Measurements from ENCODE around the gene ZNF644.
"Not testable (repeated sequence)": the region's sequence is repeated elsewhere in the genome, so short reads cannot be mapped to it uniquely, and the experiment has no call there.

The ZNF644 gene

DNA sequence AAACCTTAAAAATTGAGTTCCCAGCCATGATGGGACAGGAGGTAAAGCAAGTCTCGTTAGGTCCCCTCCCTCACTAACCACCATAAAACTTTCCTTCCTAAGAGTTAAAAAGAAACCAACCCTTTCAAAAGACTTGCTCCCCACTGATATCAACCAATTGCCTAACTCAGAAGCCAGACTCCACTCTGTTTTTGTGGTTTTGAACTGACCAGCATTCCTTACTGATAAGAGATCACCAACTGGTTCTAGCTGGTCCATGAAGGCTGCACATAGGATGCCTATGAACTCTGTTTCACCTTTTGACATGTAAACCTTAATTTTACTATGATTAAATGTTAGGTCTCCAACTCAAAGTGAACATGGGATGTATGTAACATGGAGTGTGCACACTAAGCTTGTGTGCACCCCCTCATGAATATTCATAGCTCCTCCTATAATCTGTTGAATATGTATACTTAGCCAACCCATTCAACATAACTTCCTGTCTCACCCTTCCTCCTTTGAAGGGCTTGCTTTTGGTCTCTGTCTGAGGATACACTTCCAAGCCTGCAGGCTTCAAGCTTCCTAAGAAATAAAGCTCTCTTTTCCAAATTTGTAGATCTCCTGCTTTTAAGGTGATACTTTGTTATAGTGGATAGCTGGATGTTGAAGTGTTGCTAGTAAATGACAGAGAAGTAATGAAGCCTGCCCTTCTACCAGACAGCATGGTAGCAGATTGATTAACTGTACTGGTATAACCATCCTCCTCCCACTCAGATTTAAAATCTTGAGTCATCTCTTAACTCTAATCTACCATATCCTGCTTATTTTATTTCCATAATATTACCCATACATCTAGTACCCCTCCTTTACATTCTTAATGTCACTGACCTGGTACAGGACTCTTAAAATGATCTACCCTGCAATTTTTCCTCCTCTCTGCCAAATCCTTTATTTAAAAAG is 95.6 kb downstream of the ZNF644 start:
- DNase-seq (no peak), ATAC-seq (peak; percentile 69)

DNA sequence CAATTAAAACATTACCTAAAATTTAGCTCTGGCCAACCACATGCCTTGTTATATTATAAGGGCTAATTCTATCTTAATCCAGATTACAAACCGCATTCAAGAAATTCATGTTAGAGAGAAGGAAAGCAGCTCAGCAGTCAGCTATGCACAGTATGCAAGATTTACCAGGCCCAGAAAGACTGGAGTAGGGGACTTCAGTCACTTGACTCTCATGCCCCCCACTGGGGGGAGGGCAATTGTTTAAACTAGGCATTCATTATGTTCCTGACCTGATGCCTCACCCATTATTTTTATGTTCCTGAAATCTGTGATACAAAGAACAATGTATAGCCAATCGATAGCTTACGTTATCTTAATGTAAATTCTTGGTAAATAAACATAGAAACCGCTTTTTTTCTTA is 96.9 kb downstream of the ZNF644 start:
- DNase-seq, result no peak
- ATAC-seq, result no peak

DNA sequence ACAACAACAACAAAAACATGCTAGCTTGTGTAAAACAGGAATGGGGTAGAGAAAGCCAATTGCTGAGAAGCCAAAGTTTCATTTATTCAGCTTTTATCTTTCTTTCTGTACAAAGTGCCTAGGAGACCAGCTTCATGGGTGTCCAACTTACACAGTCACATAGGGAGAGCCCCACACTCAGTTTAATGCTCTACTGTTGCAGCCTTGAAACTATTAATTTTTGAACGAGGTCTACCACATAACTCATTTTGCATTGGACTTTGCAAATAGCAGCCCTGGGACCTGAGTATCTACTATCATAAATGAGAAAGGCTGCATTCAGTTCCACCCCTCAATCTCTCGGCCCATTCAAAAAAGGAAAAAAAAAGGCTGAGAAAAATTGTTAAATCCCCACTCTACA is 98.8 kb downstream of the ZNF644 start:
- no peak for DNase-seq
- no peak for ATAC-seq

DNA sequence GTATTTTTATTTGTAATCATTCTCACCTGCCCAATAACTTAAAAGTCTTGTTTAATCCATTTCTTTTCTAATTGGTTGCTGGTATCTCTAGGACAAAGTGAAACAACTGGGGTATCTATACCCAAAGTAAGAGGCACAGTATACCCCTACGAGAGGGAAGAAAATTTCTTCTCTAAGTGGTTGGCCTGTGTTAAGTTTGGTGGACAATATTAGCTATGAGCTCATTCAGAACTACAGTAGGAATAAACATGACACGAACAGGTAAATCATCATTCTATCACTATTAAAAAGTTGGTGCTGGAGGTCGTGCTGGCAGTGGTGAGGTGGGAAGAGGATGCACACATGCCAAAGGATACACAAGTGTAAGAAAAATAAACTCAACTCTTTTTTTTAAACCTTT is 99.6 kb downstream of the ZNF644 start:
- DNase-seq, result no peak
- ATAC-seq, result no peak

- peak; percentile 91 for ATAC-seq
These were observed 101.9 kb downstream of the ZNF644 start for GRCh38 chr1:90919900-90920299.

GRCh38 chr1:90919190-90919719 is 102.6 kb downstream of the ZNF644 start:
- DNase-seq (no peak), ATAC-seq (no peak)

More at GRCh38 chr1:90919900-90920299, 101.9 kb downstream of the ZNF644 start:
- DNase-seq, result no peak

DNA sequence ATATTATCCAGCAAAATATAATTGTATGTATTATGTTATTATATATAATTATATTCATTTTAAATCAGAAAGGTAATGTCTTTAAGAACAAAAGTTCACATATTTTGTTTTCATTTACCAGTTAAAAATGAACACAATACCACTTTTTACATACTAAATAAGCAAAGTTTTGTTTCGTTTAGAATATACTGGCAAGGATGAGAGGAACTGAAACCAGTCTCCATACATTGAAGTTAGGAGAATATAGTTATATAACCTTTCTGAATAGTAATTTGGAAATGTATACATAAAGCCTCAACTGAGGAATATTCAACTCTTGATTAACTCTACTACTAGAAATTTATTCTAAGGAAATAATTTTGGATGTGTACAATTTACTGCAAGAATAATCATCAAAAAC is 110.5 kb downstream of the ZNF644 start:
- ATAC-seq, result no peak
- no peak for DNase-seq

- no peak for ATAC-seq
- DNase-seq, result no peak
These were observed 119.2 kb downstream of the ZNF644 start for GRCh38 chr1:90902672-90903071.

DNA sequence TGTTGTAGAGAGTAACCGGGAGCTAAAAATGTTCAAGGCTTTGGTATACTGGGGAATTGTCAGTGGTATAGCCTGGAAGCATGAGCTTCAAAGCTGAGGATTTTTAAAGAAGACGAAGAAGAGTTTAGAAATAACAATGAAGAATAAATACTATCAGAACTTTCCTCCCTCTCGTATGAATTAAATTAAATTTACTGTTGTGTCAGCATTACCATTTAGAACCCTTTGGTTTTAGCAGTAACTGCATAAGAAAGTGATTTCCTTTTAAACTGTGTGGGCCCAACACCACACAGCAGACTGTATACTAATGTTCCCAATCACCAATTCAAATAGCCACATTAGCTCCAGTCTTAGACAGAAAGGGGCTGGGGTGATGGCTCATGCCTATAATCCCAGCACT is 122.6 kb downstream of the ZNF644 start:
- no peak for DNase-seq
- ATAC-seq, result no peak

DNA sequence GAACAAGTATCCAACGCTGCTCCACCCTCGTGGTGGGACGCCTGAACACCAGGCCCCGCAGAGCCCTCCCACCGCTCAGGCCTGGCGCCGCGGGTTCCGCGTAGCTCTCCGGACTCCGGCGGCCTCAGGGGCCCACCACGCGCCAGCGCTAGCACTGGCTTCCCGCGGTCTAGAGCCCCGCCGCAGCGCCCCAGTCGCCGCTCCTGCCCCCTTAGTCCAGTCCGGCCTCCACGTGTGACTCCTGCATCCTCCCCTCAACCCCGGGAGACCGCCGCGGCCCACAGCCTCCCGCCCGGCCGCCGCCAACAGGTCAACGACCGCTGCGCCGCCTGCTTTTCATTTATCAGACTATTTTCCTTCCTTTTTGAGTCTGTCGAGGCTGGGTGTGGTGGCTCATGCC is 128.2 kb downstream of the ZNF644 start:
- ATAC-seq, DNase-seq: not testable (repeated sequence)

DNA sequence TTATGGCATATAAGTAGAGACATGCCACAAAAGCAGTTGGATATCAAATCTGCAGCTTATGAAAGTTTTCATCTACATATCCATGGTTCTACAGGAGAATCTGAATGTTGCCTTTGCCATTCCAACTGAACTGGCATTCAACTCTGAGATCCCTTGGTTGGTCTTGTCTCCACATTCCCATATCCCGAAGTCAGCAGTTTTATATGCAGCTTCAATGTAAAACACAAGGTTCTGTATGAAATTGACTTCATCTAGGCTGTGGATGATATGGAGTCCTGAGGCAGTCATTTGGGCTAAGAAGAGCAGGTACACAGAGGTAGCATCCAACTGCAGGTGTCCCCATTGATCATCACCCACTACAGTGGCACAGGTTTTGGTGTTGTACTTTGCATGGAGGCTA is 129.0 kb downstream of the ZNF644 start:
- not testable (repeated sequence) for ATAC-seq, DNase-seq

GRCh38 chr1:90892196-90892595 is 129.6 kb downstream of the ZNF644 start:
- not testable (repeated sequence) for DNase-seq, ATAC-seq

DNA sequence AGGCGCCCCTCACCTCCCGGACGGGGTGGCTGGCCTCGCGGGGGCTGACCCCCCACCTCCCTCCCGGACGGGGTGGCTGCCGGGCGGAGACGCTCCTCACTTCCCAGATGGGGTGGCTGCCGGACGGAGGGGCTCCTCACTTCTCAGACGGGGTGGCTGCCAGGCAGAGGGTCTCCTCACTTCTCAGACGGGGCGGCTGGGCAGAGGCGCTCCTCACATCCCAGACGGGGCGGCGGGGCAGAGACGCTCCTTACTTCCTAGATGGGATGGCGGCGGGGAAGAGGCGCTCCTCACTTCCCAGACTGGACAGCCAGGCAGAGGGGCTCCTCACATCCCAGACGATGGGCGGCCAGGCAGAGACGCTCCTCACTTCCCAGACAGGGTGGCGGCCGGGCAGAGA is 130.1 kb downstream of the ZNF644 start:
- DNase-seq, ATAC-seq: not testable (repeated sequence)

DNA sequence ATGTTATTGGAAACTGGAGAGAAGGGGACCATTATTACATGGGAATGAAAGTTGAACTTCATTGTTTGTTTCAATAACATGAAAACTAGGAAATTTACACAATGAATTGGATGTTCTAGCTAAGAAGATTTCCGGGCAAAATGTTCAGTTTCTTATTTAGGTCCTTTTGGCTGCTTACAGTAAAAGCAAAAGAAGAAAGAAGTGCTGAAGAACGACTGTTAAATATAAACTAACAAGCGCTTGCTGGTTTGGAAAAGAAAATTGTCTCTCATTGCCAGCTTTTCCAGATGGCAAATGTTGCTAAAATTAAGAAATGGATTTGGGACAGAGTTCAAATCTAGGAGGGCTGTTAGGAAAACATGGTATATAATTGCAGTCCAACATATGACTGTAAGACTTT is 139.6 kb downstream of the ZNF644 start:
- ATAC-seq (no peak), DNase-seq (no peak)

GRCh38 chr1:90881034-90881433 is 140.8 kb downstream of the ZNF644 start:
- ATAC-seq, result no peak

DNA sequence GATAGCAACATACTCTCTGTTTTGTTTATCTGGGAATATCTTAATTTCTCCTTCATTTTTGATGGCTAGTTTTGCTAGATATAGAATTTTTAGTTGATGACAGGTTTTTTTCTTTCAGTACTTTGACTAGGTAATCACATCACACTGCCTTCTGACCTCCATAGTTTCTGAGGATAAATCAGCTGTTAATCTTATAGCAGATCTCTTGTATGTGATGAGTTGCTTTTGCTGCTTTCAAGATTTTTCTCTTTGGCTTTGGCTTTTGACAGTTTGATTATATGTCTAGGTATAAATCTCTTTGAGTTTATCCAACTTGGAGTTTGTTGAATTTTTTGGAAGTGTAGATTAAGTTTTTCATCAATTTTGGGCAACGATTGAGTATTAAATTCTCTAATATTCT is 142.6 kb downstream of the ZNF644 start:
- DNase-seq (no peak), ATAC-seq (no peak)

More at GRCh38 chr1:90881034-90881433, 140.8 kb downstream of the ZNF644 start:
- no peak for DNase-seq

DNA sequence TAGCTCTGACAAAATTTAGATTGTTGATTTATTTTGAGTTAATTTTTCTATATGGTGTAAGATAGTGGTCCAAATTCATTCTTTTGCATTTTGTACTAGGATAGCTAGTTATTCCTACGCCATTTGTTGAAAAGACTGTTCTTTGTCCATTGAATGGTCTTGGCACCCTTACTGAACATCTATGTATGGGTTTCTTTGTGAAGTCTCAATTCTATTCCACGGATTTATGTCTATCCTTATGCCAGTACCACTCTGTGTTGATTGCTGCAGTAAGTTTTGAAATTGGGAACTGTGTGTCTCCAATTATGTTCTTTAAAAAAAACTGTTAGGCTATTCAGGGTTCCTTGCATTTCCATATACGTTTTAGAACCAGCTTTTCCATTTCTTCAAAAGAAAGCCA is 145.7 kb downstream of the ZNF644 start:
- DNase-seq (no peak), ATAC-seq (no peak)

Measured in stimulated activated naive CD8-positive, alpha-beta T cell treated with anti-CD3 and anti-CD28 coated beads, Interleukin-15, Interleukin-2, amounts not matched to agents 100 U/mL and 50 U/mL, for 24 hours (primary cell).